Measurements from ENCODE around the gene SLC66A2.

DNA sequence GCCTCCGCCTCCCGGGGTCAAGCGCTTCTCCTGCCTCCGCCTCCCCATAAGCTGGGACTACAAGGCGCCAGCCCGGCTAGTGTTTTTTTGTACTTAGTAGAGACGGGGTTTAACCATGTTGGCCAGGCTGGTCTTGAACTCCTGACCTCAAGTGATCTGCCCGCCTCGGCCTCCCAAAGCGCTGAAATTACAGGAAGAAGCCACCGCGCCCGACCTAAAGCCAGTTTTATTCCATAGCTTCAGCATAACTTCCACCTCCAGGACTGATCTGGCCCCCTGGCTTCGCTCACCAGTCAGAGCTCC lies 37.7 kb upstream of the SLC66A2 start:
- TF ChIP-seq, protein P1, sequence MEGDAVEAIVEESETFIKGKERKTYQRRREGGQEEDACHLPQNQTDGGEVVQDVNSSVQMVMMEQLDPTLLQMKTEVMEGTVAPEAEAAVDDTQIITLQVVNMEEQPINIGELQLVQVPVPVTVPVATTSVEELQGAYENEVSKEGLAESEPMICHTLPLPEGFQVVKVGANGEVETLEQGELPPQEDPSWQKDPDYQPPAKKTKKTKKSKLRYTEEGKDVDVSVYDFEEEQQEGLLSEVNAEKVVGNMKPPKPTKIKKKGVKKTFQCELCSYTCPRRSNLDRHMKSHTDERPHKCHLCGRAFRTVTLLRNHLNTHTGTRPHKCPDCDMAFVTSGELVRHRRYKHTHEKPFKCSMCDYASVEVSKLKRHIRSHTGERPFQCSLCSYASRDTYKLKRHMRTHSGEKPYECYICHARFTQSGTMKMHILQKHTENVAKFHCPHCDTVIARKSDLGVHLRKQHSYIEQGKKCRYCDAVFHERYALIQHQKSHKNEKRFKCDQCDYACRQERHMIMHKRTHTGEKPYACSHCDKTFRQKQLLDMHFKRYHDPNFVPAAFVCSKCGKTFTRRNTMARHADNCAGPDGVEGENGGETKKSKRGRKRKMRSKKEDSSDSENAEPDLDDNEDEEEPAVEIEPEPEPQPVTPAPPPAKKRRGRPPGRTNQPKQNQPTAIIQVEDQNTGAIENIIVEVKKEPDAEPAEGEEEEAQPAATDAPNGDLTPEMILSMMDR (IDR thresholded peaks at IDR 0.05 in 8 of 11, conservative IDR thresholded peaks at IDR 0.05 in 3 of 11), result no peak
- TF ChIP-seq POLR2AphosphoS5 (IDR thresholded peaks at IDR 0.05), result no peak
